ENCODE results near the gene TM4SF20. TPM values are rescaled to one million over a fixed set of nuclear protein-coding genes. Genes with fewer than 3 reads are reported as not detected.

The TM4SF20 gene
- total RNA-seq, 1 donor from 2014 or later, result not detected

DNA sequence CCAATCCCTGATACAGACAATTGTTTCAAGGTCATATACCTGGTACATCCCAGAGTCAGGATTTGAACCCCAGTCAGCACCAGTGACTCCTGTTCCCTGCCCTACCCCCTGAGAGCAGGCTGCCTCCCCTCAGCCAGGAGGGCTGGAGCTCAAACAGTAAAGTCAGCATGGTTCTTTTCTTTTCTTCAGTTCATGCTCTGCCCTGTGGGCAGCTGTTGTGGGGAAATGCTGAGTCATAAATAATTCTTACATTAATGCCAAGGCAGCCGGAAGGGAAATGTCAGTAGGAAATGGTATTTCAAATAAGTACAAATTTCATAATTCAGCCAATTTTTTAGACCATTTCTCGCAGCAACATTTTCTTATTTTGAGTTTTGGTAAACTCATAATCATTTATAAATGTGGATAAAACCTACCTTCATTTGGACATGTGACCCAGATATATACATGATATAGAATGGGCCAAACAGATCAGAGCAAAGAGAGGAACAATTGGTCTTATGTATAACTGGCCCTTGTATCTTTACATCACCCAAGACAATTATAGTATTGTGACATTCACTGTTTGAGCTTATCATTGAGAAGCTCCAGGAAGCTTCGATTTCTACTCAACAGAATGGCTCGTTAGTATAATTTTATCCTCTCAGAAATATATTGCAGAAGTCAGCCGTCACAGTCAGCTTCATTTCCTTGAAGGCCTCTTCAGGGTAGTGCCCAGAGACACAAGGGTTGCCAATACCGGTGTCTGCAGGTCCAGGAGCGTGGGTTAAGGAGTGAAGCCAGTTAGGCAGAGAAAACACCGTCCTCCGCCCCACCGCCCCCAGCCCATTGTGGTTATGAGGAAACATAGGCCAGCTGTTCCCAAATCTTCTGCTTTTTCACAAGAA is 36.7 kb upstream of the TM4SF20 start:
- no peaks in the 10 kb centered on the region for H3K36me3 ChIP-seq (ENCODE audit: control insufficient read depth, insufficient read depth, low read length)
- no peak overlapping the region for H3K4me3 ChIP-seq (ENCODE audit: low read depth, low read length)
- TF ChIP-seq, protein P1, sequence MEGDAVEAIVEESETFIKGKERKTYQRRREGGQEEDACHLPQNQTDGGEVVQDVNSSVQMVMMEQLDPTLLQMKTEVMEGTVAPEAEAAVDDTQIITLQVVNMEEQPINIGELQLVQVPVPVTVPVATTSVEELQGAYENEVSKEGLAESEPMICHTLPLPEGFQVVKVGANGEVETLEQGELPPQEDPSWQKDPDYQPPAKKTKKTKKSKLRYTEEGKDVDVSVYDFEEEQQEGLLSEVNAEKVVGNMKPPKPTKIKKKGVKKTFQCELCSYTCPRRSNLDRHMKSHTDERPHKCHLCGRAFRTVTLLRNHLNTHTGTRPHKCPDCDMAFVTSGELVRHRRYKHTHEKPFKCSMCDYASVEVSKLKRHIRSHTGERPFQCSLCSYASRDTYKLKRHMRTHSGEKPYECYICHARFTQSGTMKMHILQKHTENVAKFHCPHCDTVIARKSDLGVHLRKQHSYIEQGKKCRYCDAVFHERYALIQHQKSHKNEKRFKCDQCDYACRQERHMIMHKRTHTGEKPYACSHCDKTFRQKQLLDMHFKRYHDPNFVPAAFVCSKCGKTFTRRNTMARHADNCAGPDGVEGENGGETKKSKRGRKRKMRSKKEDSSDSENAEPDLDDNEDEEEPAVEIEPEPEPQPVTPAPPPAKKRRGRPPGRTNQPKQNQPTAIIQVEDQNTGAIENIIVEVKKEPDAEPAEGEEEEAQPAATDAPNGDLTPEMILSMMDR (IDR thresholded peaks at IDR 0.05; ENCODE audit: insufficient read depth, low read length, severe bottlenecking), result no peak
- H3K27me3 ChIP-seq (ENCODE audit: control insufficient read depth, insufficient read depth, low read length), result no peaks in the 10 kb centered on the region
- DNase-seq (ENCODE audit: low read depth) (peak; percentile 87), FAIRE-seq (no peak)

DNA sequence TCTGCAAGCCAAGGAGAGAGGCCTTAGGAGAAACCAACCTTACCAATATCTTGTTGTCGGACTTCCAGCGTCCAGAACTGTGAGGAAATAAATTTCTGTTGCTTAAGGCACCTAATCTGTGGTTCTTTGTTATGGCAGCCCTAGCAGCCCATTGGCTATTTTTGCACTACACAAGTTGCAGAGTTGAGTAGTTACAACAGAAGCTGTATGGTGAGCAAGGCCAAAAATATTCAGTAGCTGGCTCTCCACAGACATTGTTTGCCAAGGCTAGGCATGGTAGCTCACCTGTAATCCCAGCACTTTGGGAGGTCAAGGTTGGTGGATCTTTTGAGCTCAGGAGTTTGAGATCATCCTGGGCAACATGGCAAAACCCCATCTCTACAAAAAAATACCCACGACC is 35.7 kb upstream of the TM4SF20 start:
- FAIRE-seq, result no peak
- Histone ChIP-seq H3K4me3 (ENCODE audit: low read depth, low read length) (no peak overlapping the region), H3K27me3 (ENCODE audit: control insufficient read depth, insufficient read depth, low read length) (no peaks in the 10 kb centered on the region), H3K36me3 (ENCODE audit: control insufficient read depth, insufficient read depth, low read length) (no peaks in the 10 kb centered on the region)
- DNase-seq (ENCODE audit: low read depth), result peak; percentile 91
- TF ChIP-seq, protein P1 (IDR thresholded peaks at IDR 0.05; ENCODE audit: insufficient read depth, low read length, severe bottlenecking), result no peak

DNA sequence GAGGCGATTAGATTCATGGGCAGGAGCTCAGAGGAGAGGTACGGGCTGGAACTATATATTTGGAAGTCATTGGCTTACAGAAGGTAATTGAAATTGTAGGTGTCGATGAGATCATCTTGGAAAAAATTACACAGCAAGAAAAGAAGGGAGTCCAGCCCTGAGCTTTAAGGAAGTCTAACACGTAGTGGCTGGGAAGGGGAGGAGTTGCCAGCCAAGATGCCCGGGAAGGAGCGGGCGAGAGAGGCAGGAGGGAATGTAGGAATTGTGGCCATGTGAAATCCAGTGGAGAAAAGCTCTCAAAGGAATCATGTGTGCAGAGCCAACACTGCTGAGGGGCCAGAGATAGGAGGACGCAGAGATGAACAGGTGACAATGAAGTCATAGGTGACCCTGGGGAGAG is 34.3 kb upstream of the TM4SF20 start:
- DNase-seq (ENCODE audit: low read depth) (no peak), FAIRE-seq (no peak)
- TF ChIP-seq, protein P1 (IDR thresholded peaks at IDR 0.05; ENCODE audit: insufficient read depth, low read length, severe bottlenecking), result no peak
- H3K36me3 ChIP-seq (ENCODE audit: control insufficient read depth, insufficient read depth, low read length), result no peaks in the 10 kb centered on the region
- no peak overlapping the region for H3K4me3 ChIP-seq (ENCODE audit: low read depth, low read length)
- no peaks in the 10 kb centered on the region for H3K27me3 ChIP-seq (ENCODE audit: control insufficient read depth, insufficient read depth, low read length)

DNA sequence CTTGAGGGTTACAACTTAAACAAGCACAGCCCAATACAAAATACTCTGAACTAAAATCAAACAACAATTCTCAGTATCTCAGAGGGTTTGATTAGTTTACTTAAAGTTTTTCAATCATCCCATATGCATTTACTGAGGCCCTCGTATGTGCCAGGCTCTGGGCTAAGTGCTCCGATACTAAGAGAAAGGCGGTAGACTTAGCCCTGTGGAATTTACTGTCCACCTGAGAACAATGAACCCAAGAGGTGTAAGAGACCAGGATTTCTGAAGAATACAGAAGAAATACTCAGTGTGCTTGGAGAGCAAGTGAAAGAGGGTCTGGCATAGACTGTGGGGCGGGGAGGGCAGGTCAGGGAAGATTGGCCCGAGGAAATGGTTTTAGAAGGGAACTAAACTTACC is 33.8 kb upstream of the TM4SF20 start:
- DNase-seq (ENCODE audit: low read depth) (no peak), FAIRE-seq (no peak)
- Histone ChIP-seq H3K27me3 (ENCODE audit: control insufficient read depth, insufficient read depth, low read length) (no peaks in the 10 kb centered on the region), H3K4me3 (ENCODE audit: low read depth, low read length) (no peak overlapping the region), H3K36me3 (ENCODE audit: control insufficient read depth, insufficient read depth, low read length) (no peaks in the 10 kb centered on the region)
- TF ChIP-seq, protein P1 (IDR thresholded peaks at IDR 0.05; ENCODE audit: insufficient read depth, low read length, severe bottlenecking), result no peak

DNA sequence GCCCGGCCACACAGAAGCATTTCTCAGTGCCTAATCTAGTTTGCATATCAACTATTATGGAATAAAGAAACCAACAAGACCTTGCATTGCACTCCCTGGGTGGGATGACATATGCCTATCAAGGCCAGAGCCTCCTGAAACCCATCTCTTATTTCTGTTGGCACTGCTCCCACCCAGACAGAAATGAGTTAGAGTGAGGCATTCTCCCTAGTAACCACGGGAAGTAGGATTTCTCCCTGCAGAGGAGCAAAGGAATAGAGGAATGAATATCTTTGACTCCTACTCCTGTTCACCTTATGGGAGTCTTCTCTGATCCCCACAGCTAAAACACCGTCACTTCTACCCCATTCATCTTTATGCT is 32.9 kb upstream of the TM4SF20 start:
- Histone ChIP-seq H3K4me3 (ENCODE audit: low read depth, low read length) (no peak overlapping the region), H3K27me3 (ENCODE audit: control insufficient read depth, insufficient read depth, low read length) (no peaks in the 10 kb centered on the region), H3K36me3 (ENCODE audit: control insufficient read depth, insufficient read depth, low read length) (no peaks in the 10 kb centered on the region)
- peak; percentile 67 for DNase-seq (ENCODE audit: low read depth)
- TF ChIP-seq, protein P1 (IDR thresholded peaks at IDR 0.05; ENCODE audit: insufficient read depth, low read length, severe bottlenecking), result no peak
- no peak for FAIRE-seq
